A673 (cell line): ENCODE data around the gene ARHGAP6.

ENCODE experiments used
- CTCF ChIP-seq: fragments of 300-800, 200-600 bp; sonication (generic); conservative IDR thresholded peaks from 2 replicates; pipeline ENCODE4 v1.5.1; 2017; ENCODE audit warnings: low read depth, mild to moderate bottlenecking, antibody characterized with exemption, low read length, moderate library complexity, mixed read lengths
- EZH2 ChIP-seq: fragments of 200-600 bp; sonication (generic); IDR thresholded peaks from 2 replicates; pipeline ENCODE4 v1.6.1; 2017; ENCODE audit warnings: borderline replicate concordance, low read depth, mild to moderate bottlenecking, mixed read lengths, antibody characterized with exemption, low read length; ENCODE audit not compliant: poor library complexity, severe bottlenecking

GRCh38 chrX:11626351-11626750, 39.4 kb downstream of the ARHGAP6 start:
- no peak for TF ChIP-seq CTCF
- no peak for TF ChIP-seq EZH2
